GM12891 (cell line): ENCODE results near the gene HNF4A.

Experiments used
- POLR2A ChIP-seq: IDR thresholded peaks from 2 replicates; pipeline ENCODE4 v1.6.1; 2011; ENCODE audit warnings: low read depth, low read length, control low read depth
- POLR2AphosphoS5 ChIP-seq: IDR thresholded peaks from 2 replicates; pipeline ENCODE4 v1.6.1; 2011; ENCODE audit warnings: low read depth, low read length, control low read depth
- POU2F2 ChIP-seq: IDR thresholded peaks from 2 replicates; pipeline ENCODE4 v1.6.1; 2011; ENCODE audit warnings: low read depth, mild to moderate bottlenecking, control low read depth, low read length, moderate library complexity
- SPI1 ChIP-seq: IDR thresholded peaks from 2 replicates; pipeline ENCODE4 v1.6.1; 2011; ENCODE audit warnings: low read depth, low read length, control low read depth
- TAF1 ChIP-seq: IDR thresholded peaks from 2 replicates; pipeline ENCODE4 v1.6.1; 2011; ENCODE audit warnings: low read depth, low read length, control low read depth

- no peak for TF ChIP-seq POLR2A
- no peak for TF ChIP-seq POLR2AphosphoS5
- TF ChIP-seq TAF1, result no peak
- TF ChIP-seq SPI1, result no peak
- TF ChIP-seq POU2F2, result no peak
Observed at GRCh38 chr20:44427804-44428173, 72.3 kb downstream of the HNF4A start.
